HK-2 (cell line): Measurements from ENCODE around the gene ATXN7L1.
A peak's percentile ranks its signal among the peaks of the same experiment; 100 is the strongest.

ENCODE experiments used
- DNase-seq: peaks from one replicate; pipeline ENCODE4 v3.0.0-alpha.2; 2018; ENCODE audit not compliant: unreplicated experiment

ATXN7L1 gene

DNA sequence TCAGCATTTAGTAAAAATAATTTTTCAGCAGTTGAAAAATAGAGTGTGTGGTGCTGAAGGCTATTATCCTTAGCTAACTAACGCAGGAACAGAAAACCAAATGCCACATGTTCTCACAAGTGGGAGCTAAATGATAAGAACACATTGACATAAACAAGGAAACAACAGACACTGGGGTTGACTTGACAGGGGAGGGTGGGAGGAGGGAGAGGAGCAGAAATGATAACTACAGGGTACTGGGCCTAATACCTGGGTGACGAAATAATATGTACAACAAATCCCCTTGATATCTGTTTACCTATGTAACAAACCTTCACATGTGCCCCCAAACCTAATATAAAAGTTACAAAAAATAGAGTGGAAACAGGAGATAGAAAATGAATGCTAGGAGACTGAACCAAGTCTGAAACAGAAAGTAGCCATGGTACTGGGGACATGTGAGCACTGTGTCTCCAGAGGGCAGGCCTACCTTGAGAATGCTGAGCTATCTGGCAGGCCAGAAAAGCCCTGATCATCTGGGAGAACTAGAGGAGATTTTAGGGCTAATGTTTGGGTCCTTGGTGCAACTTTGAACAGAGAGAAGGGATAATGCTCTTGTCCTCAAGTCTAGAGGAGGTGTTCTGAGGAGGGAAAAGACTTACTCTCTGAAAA is 290.4 kb downstream of the ATXN7L1 start:
- DNase-seq = no peak

DNA sequence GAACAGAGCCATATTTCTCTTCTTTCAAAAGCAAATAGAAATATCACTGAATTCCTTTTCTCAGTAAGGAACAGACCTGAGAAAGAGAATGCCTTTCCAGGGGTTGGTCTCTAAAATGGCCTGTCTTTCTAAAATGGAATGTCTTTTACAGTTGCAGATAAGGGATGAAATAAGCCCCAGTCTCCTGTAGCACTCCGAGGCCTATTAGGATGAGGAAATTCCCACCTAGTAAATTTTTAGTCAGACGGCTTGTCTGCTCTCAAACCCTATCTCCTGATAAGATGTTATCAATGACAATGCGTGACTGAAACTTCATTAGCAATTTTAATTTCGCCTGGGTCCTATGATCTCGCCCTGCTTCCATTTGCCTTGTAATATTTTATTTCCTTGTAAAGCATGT is 292.2 kb downstream of the ATXN7L1 start:
- no peak for DNase-seq

DNA sequence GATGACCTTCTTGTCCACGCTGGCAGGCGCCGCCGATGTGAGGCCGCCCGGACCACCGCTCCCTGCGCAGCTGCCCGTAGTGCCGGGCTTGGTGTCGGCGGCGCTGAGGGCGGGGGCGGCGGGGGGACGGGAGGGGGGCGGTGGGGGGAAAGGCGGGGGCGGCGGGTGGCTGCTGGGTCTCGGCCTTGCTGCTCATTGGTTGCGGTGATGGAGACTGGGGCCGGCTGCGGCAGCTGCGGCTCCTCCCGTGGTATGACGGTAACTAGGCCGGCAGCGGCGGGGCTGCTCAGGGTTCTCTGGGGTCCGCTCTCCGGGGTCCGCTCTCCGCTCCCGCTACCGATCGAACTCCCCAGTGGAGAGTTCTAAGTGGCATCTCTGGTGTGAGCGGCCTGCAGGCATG is 293.3 kb downstream of the ATXN7L1 start:
- no peak for DNase-seq

DNA sequence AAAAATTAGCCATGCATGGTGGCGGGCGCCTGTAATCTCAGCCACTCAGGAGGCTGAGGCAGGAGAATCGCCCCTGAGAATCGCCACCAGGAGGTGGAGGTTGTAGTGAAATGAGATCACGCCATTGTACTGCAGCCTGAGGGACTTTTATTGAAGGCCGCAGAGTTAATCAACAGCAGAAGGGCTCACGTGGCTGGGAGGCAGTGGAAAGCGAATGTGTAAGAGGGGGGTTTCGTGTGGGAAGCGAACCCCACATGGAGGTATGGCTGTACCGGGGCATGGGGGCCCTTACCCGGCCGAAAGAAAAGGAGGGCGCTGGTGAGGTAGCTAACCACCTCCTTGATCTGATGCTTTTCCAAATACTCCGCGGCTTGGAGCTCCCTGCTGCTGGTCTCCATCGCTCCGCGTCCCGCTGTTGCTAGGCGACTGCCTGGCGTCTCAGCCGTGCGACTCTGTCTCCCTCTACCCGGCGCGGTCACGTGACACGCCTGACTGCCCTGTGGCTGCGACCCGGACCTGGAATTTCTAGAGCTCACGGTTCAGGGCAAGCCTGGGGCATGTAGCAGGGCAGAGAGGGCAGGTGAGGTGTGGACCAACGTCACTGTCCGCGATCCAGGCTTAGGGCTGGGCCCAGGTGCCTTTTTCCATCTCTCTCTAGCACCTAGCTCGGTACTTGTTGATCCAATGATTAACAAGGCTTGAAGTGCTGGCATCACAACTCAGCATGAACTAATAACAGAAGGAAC is 295.2 kb downstream of the ATXN7L1 start, which contains the start of gene EFCAB10:
Gene EFCAB10 (minus strand): TSS at position 428 of the 746 bp plus-strand sequence. CDS start 30 bp downstream, at position 398.
- DNase-seq = peak; percentile 93

DNA sequence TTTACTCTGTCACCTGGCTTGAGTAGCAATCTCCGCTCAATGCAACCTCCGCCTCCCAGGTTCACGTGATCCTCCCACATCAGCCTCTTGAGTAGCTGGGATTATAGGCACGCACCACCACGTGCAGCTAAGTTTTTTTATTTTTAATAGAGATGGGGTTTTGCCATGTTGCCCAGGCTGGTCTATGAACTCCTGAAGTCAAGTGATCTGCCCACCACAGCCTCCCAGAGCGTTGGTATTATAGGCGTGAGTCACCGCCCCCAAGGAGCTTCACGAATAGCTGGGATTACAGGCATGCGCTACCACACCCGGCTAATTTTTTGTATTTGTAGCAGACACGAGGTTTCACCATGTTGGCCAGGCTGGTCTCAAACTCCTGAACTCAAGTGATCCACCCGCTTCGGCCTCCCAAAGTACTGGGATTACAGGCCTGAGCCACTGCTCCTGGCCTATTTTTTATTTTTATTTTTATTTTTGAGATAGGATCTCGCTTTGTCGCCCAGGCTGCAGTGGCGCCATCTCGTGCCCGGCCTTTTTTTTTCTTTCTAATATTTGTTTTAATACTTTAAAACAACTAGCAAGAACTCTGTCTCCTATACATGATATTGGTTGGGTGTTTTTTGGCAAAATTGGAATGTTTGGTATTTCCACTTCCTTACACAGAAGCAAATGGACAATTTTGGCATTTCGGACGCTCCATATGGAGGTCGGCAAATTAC is 296.2 kb downstream of the ATXN7L1 start:
- DNase-seq = peak; percentile 45

DNA sequence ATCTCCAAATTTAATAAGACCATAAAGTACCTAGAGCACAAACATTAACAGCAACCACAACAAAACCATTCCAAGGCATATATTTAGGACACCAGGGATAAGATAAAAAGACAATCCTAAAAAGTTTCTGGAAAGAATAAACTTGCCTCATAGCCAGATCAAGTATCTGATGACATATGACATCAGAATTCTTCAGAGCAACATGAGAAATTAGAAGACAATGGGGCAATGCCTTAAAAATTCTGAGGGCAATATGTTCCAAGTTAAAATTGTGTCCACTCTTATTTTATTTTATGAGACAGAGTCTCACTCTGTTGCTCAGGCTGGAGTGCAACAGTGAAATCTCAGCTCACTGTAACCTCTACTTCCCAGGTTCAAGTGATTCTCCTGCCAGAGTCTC is 297.9 kb downstream of the ATXN7L1 start:
- no peak for DNase-seq

DNA sequence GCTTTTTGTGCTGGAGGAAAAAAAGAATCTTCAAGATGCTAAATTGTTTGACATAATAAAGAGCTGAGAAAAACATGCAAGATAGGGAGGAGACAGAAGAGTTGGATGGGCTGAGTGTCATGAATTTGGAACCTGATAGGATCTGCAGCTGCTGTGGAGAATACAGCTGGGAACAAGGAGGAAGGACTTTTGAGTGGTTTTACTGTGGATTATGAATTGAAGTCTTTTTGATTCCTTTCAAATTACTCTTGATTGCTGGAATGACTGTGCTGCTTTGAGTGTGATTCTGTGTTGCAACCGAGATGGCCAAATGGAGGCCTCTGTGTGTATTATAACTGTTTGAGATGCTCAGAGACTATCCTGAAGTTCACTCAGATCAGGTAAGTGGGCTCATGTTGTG is 299.1 kb downstream of the ATXN7L1 start:
- DNase-seq = no peak

DNA sequence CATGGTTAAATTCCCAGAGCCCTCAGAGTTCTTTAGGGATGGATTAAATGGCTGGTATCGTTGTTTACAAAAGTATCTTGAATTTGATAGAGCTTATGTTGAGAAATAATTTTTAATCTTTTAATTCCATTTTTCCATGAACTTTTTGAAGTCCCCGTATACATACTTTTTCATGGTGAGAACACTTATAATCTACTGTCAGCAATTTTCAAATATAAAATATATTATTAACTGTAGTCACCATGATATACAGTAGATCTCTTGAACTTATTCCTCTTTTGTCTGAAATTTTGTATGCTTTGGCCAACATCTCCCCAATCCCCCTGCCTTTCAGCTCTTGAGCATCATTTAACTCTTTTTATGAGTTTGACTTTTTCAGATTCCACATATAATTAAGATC is 304.5 kb downstream of the ATXN7L1 start:
- DNase-seq = no peak

DNA sequence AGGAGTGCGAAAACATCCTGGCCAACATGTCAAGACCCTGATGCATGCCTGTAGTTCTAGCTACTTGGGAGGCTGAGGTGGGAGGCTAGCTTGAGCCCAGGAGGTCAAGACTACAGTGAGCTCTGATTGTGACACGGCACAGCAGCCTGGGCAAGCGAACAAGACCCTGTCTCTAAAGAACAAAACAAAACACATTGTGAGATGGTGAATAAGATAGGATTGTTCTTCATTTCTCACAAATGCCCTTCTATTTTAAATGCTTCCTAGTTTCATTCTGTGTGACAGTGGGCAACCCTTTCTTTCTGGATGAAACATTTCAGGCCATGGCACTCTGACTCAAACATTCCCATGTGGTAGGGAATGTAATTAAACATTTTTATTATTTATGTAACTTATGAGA is 308.6 kb downstream of the ATXN7L1 start:
- no peak for DNase-seq

DNA sequence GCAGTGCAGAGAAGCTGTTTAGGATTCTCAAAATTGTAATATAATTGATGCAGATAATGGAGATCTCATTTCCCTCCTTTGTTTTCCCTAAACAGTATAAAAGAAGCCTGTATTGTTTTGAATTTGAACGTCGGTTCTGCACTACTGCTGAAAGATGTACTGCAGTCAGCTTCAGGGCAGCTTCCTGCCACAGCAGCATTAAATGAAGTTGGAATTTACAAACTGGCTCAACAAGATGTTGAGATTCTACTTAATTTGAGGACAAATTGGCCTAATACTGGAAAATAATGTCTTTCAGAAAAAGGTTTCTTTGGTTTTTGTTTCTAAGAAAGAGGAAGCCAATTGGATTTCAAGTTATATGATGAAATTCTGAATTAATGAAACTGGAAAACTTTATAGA is 309.4 kb downstream of the ATXN7L1 start:
- no peak for DNase-seq

DNA sequence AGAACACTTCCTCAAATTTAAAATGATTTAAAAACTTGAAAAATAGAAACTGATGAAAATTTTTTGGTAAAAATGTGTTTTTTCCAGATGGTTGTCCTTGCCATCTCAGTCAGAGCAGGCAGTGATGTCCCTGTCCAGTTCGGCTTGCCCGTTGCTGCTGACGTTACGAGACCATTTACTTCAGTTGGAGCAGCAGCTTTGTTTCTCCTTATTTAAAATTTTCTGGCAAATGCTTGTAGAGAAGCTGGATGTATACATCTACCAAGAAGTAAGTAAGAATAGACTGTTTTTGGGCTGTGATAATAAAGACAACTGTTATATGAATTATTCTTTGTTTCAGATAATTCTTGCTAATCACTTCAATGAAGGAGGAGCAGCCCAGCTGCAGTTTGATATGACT is 311.2 kb downstream of the ATXN7L1 start:
- no peak for DNase-seq

DNA sequence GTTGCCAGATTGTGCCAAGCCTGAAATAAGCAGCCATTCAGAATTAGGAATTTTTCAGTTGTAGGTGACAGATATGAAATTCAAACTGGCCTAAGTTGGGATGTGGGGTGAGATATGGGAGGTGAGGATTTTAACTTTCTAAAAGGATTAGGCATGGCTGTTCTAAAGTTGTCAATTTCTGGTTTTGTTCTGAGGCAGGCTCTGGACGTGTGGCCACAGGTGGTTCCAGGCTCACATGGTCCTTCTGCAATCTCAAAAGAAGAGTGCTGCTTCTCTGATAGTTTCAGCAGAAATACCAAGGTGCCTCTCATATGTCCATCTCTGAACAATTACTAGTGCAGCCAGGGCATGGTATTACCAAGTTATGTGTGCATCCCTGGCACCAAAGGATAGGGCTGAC is 316.5 kb downstream of the ATXN7L1 start:
- DNase-seq = no peak
